SK-N-SH treated with all-trans-retinoic acid at 6 μM for 48 hours (cell line): ENCODE measurements around the gene MGLL.

ENCODE experiments used
- ATAC-seq: fragments of 200-7000 bp; cut with Tn5 transposase; 3 replicates; pipeline ENCODE4 v1.9.1; 2020; ENCODE audit warnings: mild to moderate bottlenecking, moderate library complexity
- ARNTL ChIP-seq: fragments of 450-650 bp; formaldehyde crosslinking; IDR thresholded peaks from 2 replicates; pipeline ENCODE4 v1.5.0; 2020; ENCODE audit warnings: low read depth, mild to moderate bottlenecking, moderate library complexity, borderline replicate concordance
- BACH2 ChIP-seq: fragments of 250-450 bp; sonication (Bioruptor Pico); IDR thresholded peaks from 2 replicates; pipeline ENCODE4 v1.9.0; 2021; ENCODE audit warnings: mild to moderate bottlenecking, borderline replicate concordance
- ESRRG ChIP-seq: fragments of 250-450 bp; sonication (Bioruptor Pico); IDR thresholded peaks from 2 replicates; pipeline ENCODE4 v1.6.1; 2021; ENCODE audit warnings: mild to moderate bottlenecking
- GLIS3 ChIP-seq: fragments of 250-450 bp; sonication (Bioruptor Pico); IDR thresholded peaks from 2 replicates; pipeline ENCODE4 v1.5.0; 2020; ENCODE audit warnings: mild to moderate bottlenecking, moderate library complexity
- ISL1 ChIP-seq: fragments of 250-450 bp; sonication (Bioruptor Pico); IDR thresholded peaks from 2 replicates; pipeline ENCODE4 v2.1.2; 2022; ENCODE audit warnings: mild to moderate bottlenecking, moderate library complexity
- OSR1 ChIP-seq: fragments of 250-450 bp; sonication (Bioruptor Pico); IDR thresholded peaks from 2 replicates; pipeline ENCODE4 v1.8.0; 2022; ENCODE audit warnings: moderate library complexity, mild to moderate bottlenecking, inconsistent platforms
- PPARA ChIP-seq: fragments of 250-450 bp; sonication (Bioruptor Pico); IDR thresholded peaks from 2 replicates; pipeline ENCODE4 v1.5.0; 2020; ENCODE audit warnings: mild to moderate bottlenecking, borderline replicate concordance
- RARB ChIP-seq: fragments of 250-450 bp; sonication (Bioruptor Pico); IDR thresholded peaks from 2 replicates; pipeline ENCODE4 v1.8.0; 2021; ENCODE audit warnings: mild to moderate bottlenecking, moderate library complexity
- SNAI2 ChIP-seq: fragments of 250-450 bp; sonication (Bioruptor Pico); IDR thresholded peaks from 2 replicates; pipeline ENCODE4 v1.5.0; 2020; ENCODE audit warnings: mild to moderate bottlenecking, moderate library complexity
- TCF4 ChIP-seq: fragments of 250-450 bp; sonication (Bioruptor Pico); IDR thresholded peaks from 2 replicates; pipeline ENCODE4 v1.8.0; 2021; ENCODE audit warnings: mild to moderate bottlenecking, moderate library complexity, borderline replicate concordance
- TOX ChIP-seq: fragments of 250-450 bp; sonication (Bioruptor Pico); IDR thresholded peaks from 2 replicates; pipeline ENCODE4 v1.8.0; 2021; ENCODE audit warnings: mild to moderate bottlenecking, moderate library complexity, borderline replicate concordance
- ZC3H10 ChIP-seq: fragments of 250-450 bp; sonication (Bioruptor Pico); IDR thresholded peaks from 2 replicates; pipeline ENCODE4 v1.5.1; 2021; ENCODE audit warnings: mild to moderate bottlenecking, moderate library complexity
- ZFP3 ChIP-seq: fragments of 250-450 bp; sonication (Bioruptor Pico); IDR thresholded peaks from 2 replicates; pipeline ENCODE4 v1.5.0; 2020; ENCODE audit warnings: mild to moderate bottlenecking, moderate library complexity
- ZFP30 ChIP-seq: fragments of 450-650 bp; formaldehyde crosslinking; IDR thresholded peaks from 2 replicates; pipeline ENCODE4 v1.5.0; 2022; ENCODE audit warnings: mild to moderate bottlenecking, moderate library complexity
- ZNF565 ChIP-seq: fragments of 450-650 bp; formaldehyde crosslinking; conservative IDR thresholded peaks from 2 replicates; pipeline ENCODE4 v1.5.0; 2020; ENCODE audit warnings: low read depth, mild to moderate bottlenecking, moderate library complexity
- ZNF70 ChIP-seq: fragments of 450-650 bp; formaldehyde crosslinking; IDR thresholded peaks from 2 replicates; pipeline ENCODE4 v1.5.0; 2020; ENCODE audit warnings: mild to moderate bottlenecking, moderate library complexity
- TF ChIP-seq, protein P1 (sequence below): fragments of 250-450 bp; sonication (Bioruptor Pico); IDR thresholded peaks from 2 replicates; pipeline ENCODE4 v1.8.0; 2020; ENCODE audit warnings: mild to moderate bottlenecking, moderate library complexity, borderline replicate concordance
- TF ChIP-seq, protein P2 (sequence below): fragments of 250-450 bp; sonication (Bioruptor Pico); IDR thresholded peaks from 2 replicates; pipeline ENCODE4 v1.8.0; 2021; ENCODE audit warnings: low read depth, mild to moderate bottlenecking, moderate library complexity, borderline replicate concordance
- TF ChIP-seq, protein P3 (sequence below): fragments of 250-450 bp; sonication (Bioruptor Pico); IDR thresholded peaks from 2 replicates; pipeline ENCODE4 v1.5.1; 2021; ENCODE audit warnings: mild to moderate bottlenecking, moderate library complexity
- TF ChIP-seq, protein P4 (sequence below): fragments of 250-450 bp; sonication (Bioruptor Pico); IDR thresholded peaks from 2 replicates; pipeline ENCODE4 v1.5.0; 2020; ENCODE audit warnings: mild to moderate bottlenecking, moderate library complexity

The MGLL gene

DNA sequence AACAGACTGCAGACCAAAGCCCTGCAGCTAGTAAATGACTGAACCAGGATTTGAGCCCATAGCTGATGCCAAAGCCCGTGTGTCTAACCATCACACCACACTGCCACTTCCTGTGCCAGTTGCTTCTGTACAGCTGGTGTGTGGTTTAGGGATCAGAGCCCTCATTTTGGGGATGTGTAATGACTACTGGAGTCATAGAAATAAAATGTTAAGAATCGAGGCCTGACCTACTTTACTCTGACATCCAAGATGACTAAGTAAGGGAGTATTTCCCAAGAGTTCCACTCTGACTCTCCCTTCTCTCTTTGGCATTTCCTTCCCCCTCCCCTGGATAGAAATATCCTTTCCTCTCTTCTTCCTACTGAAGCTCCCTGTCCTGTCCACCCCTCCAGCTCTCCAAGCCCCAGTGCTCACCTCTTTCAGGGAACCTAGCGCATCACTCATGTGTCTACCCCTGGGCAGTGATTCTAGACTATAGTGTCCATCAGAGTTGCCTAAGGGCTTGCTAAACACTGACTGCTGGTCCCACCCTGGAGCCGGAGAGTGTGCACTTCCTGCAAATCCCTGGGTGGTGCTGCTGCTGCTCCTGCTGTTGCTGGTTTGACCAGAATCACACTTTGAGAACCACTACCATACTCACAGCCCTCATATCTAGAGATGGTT lies 53.8 kb downstream of the MGLL start:
- TF ChIP-seq TOX (CRISPR knock-in tag) (no peak), ZFP3 (no peak), OSR1 (CRISPR knock-in tag) (no peak)
- TF ChIP-seq, protein P1, sequence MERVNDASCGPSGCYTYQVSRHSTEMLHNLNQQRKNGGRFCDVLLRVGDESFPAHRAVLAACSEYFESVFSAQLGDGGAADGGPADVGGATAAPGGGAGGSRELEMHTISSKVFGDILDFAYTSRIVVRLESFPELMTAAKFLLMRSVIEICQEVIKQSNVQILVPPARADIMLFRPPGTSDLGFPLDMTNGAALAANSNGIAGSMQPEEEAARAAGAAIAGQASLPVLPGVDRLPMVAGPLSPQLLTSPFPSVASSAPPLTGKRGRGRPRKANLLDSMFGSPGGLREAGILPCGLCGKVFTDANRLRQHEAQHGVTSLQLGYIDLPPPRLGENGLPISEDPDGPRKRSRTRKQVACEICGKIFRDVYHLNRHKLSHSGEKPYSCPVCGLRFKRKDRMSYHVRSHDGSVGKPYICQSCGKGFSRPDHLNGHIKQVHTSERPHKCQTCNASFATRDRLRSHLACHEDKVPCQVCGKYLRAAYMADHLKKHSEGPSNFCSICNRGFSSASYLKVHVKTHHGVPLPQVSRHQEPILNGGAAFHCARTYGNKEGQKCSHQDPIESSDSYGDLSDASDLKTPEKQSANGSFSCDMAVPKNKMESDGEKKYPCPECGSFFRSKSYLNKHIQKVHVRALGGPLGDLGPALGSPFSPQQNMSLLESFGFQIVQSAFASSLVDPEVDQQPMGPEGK = no peak
- TF ChIP-seq, protein P2, sequence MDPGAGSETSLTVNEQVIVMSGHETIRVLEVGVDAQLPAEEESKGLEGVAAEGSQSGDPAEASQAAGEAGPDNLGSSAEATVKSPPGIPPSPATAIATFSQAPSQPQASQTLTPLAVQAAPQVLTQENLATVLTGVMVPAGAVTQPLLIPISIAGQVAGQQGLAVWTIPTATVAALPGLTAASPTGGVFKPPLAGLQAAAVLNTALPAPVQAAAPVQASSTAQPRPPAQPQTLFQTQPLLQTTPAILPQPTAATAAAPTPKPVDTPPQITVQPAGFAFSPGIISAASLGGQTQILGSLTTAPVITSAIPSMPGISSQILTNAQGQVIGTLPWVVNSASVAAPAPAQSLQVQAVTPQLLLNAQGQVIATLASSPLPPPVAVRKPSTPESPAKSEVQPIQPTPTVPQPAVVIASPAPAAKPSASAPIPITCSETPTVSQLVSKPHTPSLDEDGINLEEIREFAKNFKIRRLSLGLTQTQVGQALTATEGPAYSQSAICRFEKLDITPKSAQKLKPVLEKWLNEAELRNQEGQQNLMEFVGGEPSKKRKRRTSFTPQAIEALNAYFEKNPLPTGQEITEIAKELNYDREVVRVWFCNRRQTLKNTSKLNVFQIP = no peak
- peak; percentile 90 for ATAC-seq

DNA sequence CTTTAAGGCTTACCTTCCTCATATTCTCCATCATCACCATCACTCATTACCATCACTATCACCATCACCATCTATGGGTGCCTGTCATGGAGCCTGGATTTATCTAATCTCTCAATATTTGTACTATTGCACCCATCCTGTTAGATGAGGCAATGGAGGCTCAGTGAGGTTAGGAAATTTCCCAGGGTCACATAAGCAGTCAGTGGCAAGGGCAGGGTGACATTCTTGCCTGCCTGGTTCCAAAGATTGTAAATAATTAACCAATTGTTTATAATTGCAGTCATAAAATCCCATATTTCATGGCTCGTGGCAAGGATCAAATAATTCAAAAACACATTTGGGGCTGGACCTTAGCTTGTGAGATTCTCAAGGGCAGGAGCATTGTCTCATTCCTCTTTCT lies 55.2 kb downstream of the MGLL start:
- ATAC-seq = no peak

DNA sequence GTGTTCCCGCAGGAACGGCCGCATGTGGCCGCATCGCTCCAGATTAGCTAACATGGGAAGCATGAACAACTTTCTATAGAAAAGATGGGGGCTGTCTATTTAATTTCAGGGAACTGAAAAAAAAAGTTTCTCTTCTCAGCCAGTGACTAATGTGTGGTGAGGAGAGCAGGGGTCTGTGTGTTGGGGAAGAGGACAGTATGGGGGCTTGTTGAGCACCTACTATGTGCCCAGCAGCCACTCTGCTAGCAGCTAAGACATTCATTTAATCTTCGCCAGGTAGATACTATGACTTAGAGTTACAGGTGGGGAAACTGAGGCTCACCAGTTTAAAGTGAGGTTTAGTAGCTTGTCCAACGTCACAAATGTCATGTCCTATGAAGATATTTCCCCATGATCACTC lies 56.6 kb downstream of the MGLL start:
- TF ChIP-seq ZNF70 = no peak
- no peak for TF ChIP-seq ZFP3
- TF ChIP-seq, protein P3, sequence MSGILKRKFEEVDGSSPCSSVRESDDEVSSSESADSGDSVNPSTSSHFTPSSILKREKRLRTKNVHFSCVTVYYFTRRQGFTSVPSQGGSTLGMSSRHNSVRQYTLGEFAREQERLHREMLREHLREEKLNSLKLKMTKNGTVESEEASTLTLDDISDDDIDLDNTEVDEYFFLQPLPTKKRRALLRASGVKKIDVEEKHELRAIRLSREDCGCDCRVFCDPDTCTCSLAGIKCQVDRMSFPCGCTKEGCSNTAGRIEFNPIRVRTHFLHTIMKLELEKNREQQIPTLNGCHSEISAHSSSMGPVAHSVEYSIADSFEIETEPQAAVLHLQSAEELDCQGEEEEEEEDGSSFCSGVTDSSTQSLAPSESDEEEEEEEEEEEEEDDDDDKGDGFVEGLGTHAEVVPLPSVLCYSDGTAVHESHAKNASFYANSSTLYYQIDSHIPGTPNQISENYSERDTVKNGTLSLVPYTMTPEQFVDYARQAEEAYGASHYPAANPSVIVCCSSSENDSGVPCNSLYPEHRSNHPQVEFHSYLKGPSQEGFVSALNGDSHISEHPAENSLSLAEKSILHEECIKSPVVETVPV (CRISPR knock-in tag) = no peak
- ATAC-seq = no peak

More for the DNA sequence above, 55.2 kb downstream of the MGLL start:
- TF ChIP-seq ZFP3 (no peak), GLIS3 (CRISPR knock-in tag) (no peak), ARNTL (CRISPR knock-in tag) (no peak), PPARA (CRISPR knock-in tag) (no peak)
- TF ChIP-seq, protein P4, sequence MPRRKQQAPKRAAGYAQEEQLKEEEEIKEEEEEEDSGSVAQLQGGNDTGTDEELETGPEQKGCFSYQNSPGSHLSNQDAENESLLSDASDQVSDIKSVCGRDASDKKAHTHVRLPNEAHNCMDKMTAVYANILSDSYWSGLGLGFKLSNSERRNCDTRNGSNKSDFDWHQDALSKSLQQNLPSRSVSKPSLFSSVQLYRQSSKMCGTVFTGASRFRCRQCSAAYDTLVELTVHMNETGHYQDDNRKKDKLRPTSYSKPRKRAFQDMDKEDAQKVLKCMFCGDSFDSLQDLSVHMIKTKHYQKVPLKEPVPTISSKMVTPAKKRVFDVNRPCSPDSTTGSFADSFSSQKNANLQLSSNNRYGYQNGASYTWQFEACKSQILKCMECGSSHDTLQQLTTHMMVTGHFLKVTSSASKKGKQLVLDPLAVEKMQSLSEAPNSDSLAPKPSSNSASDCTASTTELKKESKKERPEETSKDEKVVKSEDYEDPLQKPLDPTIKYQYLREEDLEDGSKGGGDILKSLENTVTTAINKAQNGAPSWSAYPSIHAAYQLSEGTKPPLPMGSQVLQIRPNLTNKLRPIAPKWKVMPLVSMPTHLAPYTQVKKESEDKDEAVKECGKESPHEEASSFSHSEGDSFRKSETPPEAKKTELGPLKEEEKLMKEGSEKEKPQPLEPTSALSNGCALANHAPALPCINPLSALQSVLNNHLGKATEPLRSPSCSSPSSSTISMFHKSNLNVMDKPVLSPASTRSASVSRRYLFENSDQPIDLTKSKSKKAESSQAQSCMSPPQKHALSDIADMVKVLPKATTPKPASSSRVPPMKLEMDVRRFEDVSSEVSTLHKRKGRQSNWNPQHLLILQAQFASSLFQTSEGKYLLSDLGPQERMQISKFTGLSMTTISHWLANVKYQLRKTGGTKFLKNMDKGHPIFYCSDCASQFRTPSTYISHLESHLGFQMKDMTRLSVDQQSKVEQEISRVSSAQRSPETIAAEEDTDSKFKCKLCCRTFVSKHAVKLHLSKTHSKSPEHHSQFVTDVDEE (CRISPR knock-in tag) = no peak

DNA sequence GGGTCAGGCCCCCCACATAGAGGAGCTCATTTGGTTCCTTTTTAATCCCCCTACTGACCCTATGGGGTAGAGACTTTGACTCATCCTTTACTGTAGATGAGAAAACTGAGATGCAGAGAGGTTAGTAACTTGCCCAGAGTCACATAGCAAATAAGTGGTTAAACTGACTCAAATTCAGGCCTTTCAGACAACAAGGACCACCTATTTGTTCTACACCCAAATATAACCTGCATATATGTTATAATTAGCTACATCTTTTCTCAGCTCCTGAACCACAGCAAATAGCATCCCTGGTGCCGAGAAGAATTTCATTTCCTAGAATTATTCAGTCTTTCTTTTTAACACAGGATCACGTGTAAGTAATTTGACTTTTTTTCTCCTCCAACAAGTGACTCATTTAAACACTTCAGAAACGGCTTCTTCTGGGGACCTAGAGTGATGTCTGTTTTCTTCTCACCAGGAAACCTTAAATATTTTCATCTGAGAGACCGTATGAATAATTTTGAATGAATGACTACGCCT lies 57.4 kb downstream of the MGLL start:
- TF ChIP-seq ZFP30 (CRISPR knock-in tag) (no peak), ESRRG (CRISPR knock-in tag) (no peak), TOX (CRISPR knock-in tag) (no peak), ZNF565 (CRISPR knock-in tag) (no peak), RARB (CRISPR knock-in tag) (no peak), ARNTL (CRISPR knock-in tag) (no peak), SNAI2 (CRISPR knock-in tag) (no peak), OSR1 (CRISPR knock-in tag) (no peak), BACH2 (CRISPR knock-in tag) (no peak), TCF4 (CRISPR knock-in tag) (no peak), ZC3H10 (CRISPR knock-in tag) (no peak), PPARA (CRISPR knock-in tag) (no peak), ZNF70 (no peak), ZFP3 (no peak), ISL1 (CRISPR knock-in tag) (no peak)
- TF ChIP-seq, protein P3 (CRISPR knock-in tag) = no peak
- TF ChIP-seq, protein P1 = no peak
- TF ChIP-seq, protein P2 = no peak
- no peak for ATAC-seq
